Smooth muscle cell (in vitro differentiated cells): ENCODE measurements around the gene CCL4. TPM values are rescaled to one million over a fixed set of nuclear protein-coding genes. Genes with fewer than 3 reads are reported as not detected.

Experiments
- DNase-seq: peaks from one replicate; lab custom pipeline; 2025; ENCODE audit not compliant: unreplicated experiment; lab: John Stamatoyannopoulos, UW
- H2AFZ ChIP-seq: fragments of 200-600 bp; sonication (generic); 2 replicates; pipeline ENCODE4 v1.6.0; 2016; ENCODE audit warnings: antibody characterized with exemption, low read depth, mild to moderate bottlenecking
- H3F3A ChIP-seq: fragments of 200-600 bp; sonication (generic); 2 replicates; pipeline ENCODE4 v1.6.0; 2017; ENCODE audit warnings: antibody characterized with exemption, low read depth
- H3K27ac ChIP-seq: fragments of 200-600 bp; sonication (generic); 2 replicates; pipeline ENCODE4 v1.5.1; 2016; ENCODE audit warnings: low read depth, mild to moderate bottlenecking
- H3K27me3 ChIP-seq: fragments of 200-600 bp; sonication (generic); 2 replicates; pipeline ENCODE4 v1.6.1; 2016; ENCODE audit warnings: low read depth, mild to moderate bottlenecking
- H3K36me3 ChIP-seq: fragments of 200-600 bp; sonication (generic); 2 replicates; pipeline ENCODE4 v1.5.1; 2016; ENCODE audit warnings: low read depth
- H3K4me1 ChIP-seq: fragments of 200-600 bp; sonication (generic); 2 replicates; pipeline ENCODE4 v1.5.1; 2016; ENCODE audit warnings: low read depth
- H3K4me2 ChIP-seq: fragments of 200-600 bp; sonication (generic); 2 replicates; pipeline ENCODE4 v1.6.0; 2016; ENCODE audit warnings: mild to moderate bottlenecking
- H3K4me3 ChIP-seq: fragments of 200-600 bp; sonication (generic); 2 replicates; pipeline ENCODE4 v1.5.1; 2016; ENCODE audit warnings: mild to moderate bottlenecking
- H3K79me2 ChIP-seq: fragments of 200-600 bp; sonication (generic); 2 replicates; pipeline ENCODE4 v1.6.0; 2016; ENCODE audit warnings: low read depth, mild to moderate bottlenecking
- H3K9ac ChIP-seq: fragments of 200-600 bp; sonication (generic); 2 replicates; pipeline ENCODE4 v1.6.0; 2016; ENCODE audit warnings: low read depth
- H3K9me3 ChIP-seq: fragments of 200-600 bp; sonication (generic); replicated peaks from 2 replicates; pipeline ENCODE4 v1.5.1; 2016; ENCODE audit warnings: low read depth
- H4K20me1 ChIP-seq: fragments of 200-600 bp; sonication (generic); 2 replicates; pipeline ENCODE4 v1.6.0; 2016; ENCODE audit warnings: low read depth
- WGBS: methylation state at CpG from one replicate; pipeline ENCODE4 v1.1.7; 2016; ENCODE audit warnings: low lambda C conversion rate; 5-methylcytosine and 5-hydroxymethylcytosine counted together
- polyA plus RNA-seq: library from polyadenylated mRNA; unstranded; fragments of >200 nt; fragmentation: Nextera tagmentation; extraction: Ambion mirVana; gene quantifications from 2 replicates; pipeline ENCODE4 v1.2.1, GENCODE V29; 2016
- total RNA-seq: library from RNA; depleted of rRNA; stranded (reverse); fragments of >200 nt; gene quantifications from 2 replicates; pipeline ENCODE4 v1.2.3, GENCODE V29; 2014
- TF ChIP-seq, protein P1 (sequence below): fragments of 200-600 bp; sonication (generic); IDR thresholded peaks from 2 replicates; pipeline ENCODE4 v1.5.1; 2017; ENCODE audit warnings: borderline replicate concordance, mild to moderate bottlenecking, antibody characterized with exemption; ENCODE audit not compliant: insufficient read depth, poor library complexity, severe bottlenecking

Gene CCL4
- total and polyA plus RNA-seq, 2 experiments from 2014 or later: 0.81 TPM; not detected in 1

DNA sequence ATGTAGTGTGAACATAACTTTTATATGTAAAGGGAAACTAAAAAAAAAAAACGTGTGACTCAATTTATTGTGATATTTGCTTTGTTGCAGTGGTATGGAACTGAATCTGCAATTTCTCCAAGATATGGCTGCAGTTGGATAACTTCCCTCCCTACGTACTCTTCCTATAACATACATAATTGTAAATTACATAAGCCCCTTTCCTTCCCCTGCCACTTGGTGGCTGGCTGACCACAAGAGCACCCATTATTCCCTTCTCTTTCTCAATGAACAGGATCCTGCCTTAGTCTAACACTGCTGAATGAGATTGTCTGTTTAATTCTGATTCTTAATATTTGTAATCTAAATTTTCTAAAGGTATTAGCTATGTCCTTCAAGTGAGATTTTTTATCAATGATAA is 27.8 kb downstream of the CCL4 start:
- Histone ChIP-seq H3K27ac (no peak overlapping the region), H3K36me3 (no peaks in the 10 kb centered on the region), H3K4me1 (no peaks in the 10 kb centered on the region), H3K4me3 (no peak overlapping the region), H4K20me1 (no peaks in the 10 kb centered on the region), H3K27me3 (peaks cover 21% of the 10 kb centered on the region), H2AFZ (no peak overlapping the region), H3K9ac (no peak overlapping the region), H3K4me2 (no peak overlapping the region), H3K9me3 (no peaks in the 10 kb centered on the region), H3K79me2 (no peaks in the 10 kb centered on the region), H3F3A (no peaks in the 10 kb centered on the region)
- DNase-seq: no peak
- 76% methylated on average over 2 of the region's 2 CpGs for WGBS
- TF ChIP-seq, protein P1, sequence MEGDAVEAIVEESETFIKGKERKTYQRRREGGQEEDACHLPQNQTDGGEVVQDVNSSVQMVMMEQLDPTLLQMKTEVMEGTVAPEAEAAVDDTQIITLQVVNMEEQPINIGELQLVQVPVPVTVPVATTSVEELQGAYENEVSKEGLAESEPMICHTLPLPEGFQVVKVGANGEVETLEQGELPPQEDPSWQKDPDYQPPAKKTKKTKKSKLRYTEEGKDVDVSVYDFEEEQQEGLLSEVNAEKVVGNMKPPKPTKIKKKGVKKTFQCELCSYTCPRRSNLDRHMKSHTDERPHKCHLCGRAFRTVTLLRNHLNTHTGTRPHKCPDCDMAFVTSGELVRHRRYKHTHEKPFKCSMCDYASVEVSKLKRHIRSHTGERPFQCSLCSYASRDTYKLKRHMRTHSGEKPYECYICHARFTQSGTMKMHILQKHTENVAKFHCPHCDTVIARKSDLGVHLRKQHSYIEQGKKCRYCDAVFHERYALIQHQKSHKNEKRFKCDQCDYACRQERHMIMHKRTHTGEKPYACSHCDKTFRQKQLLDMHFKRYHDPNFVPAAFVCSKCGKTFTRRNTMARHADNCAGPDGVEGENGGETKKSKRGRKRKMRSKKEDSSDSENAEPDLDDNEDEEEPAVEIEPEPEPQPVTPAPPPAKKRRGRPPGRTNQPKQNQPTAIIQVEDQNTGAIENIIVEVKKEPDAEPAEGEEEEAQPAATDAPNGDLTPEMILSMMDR: no peak

GRCh38 chr17:36131931-36132330 is 28.3 kb downstream of the CCL4 start:
- WGBS: 88% methylated on average over 3 of the region's 3 CpGs
- DNase-seq: no peak
- Histone ChIP-seq H3K27ac (no peak overlapping the region), H3K36me3 (no peaks in the 10 kb centered on the region), H3K4me3 (no peak overlapping the region), H3K79me2 (no peaks in the 10 kb centered on the region), H3F3A (no peaks in the 10 kb centered on the region), H3K4me2 (no peak overlapping the region), H4K20me1 (no peaks in the 10 kb centered on the region), H2AFZ (no peak overlapping the region), H3K4me1 (no peaks in the 10 kb centered on the region), H3K9ac (no peak overlapping the region), H3K27me3 (peaks cover 21% of the 10 kb centered on the region), H3K9me3 (no peaks in the 10 kb centered on the region)
- TF ChIP-seq, protein P1: no peak

DNA sequence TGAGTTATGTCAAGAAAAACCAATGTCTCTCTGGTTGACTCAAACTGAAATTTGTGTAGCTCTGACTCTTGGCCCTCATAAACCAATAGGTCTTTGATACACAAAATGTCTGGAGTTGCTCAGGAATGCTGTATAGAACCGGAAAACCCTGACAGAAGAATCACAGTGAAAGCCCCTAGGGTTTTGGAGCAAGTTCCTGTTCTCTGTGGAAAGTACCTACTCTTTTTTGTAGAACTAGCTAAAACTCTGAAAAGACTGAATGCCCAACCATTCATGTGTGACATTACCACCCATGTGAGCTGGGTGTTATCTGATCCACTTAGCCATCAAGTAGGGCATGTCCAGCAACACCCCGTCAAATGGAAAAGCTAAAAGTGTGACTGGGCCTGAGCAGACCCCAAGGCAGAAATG is 28.8 kb downstream of the CCL4 start:
- H3K4me2 ChIP-seq: no peak overlapping the region
- no peak overlapping the region for H2AFZ ChIP-seq
- DNase-seq: no peak
- no peaks in the 10 kb centered on the region for H3K79me2 ChIP-seq
- no peaks in the 10 kb centered on the region for H3K4me1 ChIP-seq
- H3K9ac ChIP-seq: no peak overlapping the region
- no peaks in the 10 kb centered on the region for H3F3A ChIP-seq
- WGBS: 68% methylated on average over 2 of the region's 2 CpGs
- TF ChIP-seq, protein P1: no peak
- H3K27me3 ChIP-seq: peaks cover 22% of the 10 kb centered on the region
- no peak overlapping the region for H3K27ac ChIP-seq
- H3K9me3 ChIP-seq: no peaks in the 10 kb centered on the region
- H4K20me1 ChIP-seq: no peaks in the 10 kb centered on the region
- H3K4me3 ChIP-seq: no peak overlapping the region
- no peaks in the 10 kb centered on the region for H3K36me3 ChIP-seq

DNA sequence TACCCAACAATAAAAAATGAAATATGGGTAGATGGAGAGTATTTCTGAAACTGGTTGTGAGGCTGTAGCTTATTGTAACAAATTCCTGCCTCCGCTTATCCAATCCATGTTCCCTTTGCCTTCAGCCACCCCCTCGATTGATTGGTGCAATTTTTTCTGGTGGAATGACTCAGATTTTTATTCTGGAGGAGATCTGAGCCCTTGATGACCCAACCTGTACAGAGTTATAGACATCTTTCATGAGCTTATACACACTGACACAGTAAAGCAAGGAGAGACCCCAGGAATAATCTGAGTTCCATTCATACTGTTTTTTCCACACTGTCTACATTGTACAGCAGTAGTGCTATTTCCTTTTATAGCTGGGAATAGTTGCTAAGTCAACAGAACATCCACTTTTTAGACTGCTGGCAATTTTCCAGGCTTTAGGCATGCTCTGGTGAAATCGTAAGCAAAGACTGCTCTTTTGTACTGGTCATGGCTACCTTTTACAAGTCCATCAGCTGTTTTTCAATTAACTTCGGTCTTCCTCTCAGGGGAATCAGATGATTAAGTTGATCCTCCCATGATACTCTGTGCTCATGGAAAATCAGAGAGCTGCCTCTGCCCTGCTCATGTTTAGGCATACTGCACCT is 30.1 kb downstream of the CCL4 start:
- Histone ChIP-seq H3F3A (no peaks in the 10 kb centered on the region), H2AFZ (no peak overlapping the region), H3K4me1 (no peaks in the 10 kb centered on the region), H3K4me3 (no peak overlapping the region), H3K27ac (no peak overlapping the region), H3K9ac (no peak overlapping the region), H4K20me1 (no peaks in the 10 kb centered on the region), H3K36me3 (no peaks in the 10 kb centered on the region), H3K4me2 (no peak overlapping the region), H3K27me3 (peaks cover 29% of the 10 kb centered on the region), H3K9me3 (no peaks in the 10 kb centered on the region), H3K79me2 (no peaks in the 10 kb centered on the region)
- TF ChIP-seq, protein P1: no peak
- DNase-seq: no peak
- 72% methylated on average over 4 of the region's 4 CpGs for WGBS
